Breast epithelium (tissue), 4 donors: ENCODE measurements around the gene PRG3. TPM values are rescaled to one million over a fixed set of nuclear protein-coding genes. Genes with fewer than 3 reads are reported as not detected.
"Not testable (repeated sequence)": the region's sequence is repeated elsewhere in the genome, so short reads cannot be mapped to it uniquely, and the experiment has no call there.

ENCODE experiments used
- DNase-seq, 2 donors: peaks; one replicate each; pipeline ENCODE4 v3.0.0-alpha.2; 2019; ENCODE audit warnings: low spot score in 2 of 2
- H3K27ac ChIP-seq, 2 donors: fragments of 200-600 bp; sonication (generic) in 1 of 2; one replicate each; pipeline ENCODE4 v1.5.1; 2016 to 2019; ENCODE audit warnings: mild to moderate bottlenecking in 1 of 2
- H3K27me3 ChIP-seq, 2 donors: fragments of 200-600 bp; sonication (generic) in 1 of 2; one replicate each; pipeline versions ENCODE4 v1.5.1 to v1.6.0; 2017 to 2019; ENCODE audit warnings: control low read depth in 1 of 2, mild to moderate bottlenecking in 1 of 2
- H3K36me3 ChIP-seq: fragments of 200-600 bp; one replicate; pipeline ENCODE4 v1.5.1; 2019
- H3K4me1 ChIP-seq, 2 donors: fragments of 200-600 bp; sonication (generic); one replicate each; pipeline ENCODE4 v1.5.1; 2016 to 2019; ENCODE audit warnings: control low read depth in 1 of 2
- H3K4me3 ChIP-seq, 3 donors: fragments of 200-600 bp; sonication (generic); 1 replicate in 2 of 3; 2 replicates in 1 of 3; pipeline ENCODE4 v1.5.1; 2016 to 2019; ENCODE audit warnings: mild to moderate bottlenecking in 3 of 3, moderate library complexity in 2 of 3
- H3K9me3 ChIP-seq, 2 donors: fragments of 200-600 bp; sonication (generic) in 1 of 2; one replicate each; pipeline ENCODE4 v1.5.1; 2016 to 2019; ENCODE audit warnings: control low read depth in 1 of 2
- CTCF ChIP-seq, 3 donors: fragments of 450-650 bp; IDR thresholded peaks; one replicate each; pipeline ENCODE4 v1.5.1; 2016 to 2017; ENCODE audit warnings: antibody characterized with exemption in 3 of 3, mild to moderate bottlenecking in 3 of 3, moderate library complexity in 3 of 3
- POLR2A ChIP-seq: fragments of 450-650 bp; IDR thresholded peaks from one replicate; pipeline ENCODE4 v1.6.1; 2016; ENCODE audit warnings: antibody characterized with exemption, mild to moderate bottlenecking, moderate library complexity
- POLR2AphosphoS5 ChIP-seq, 3 donors: sonication (generic); formaldehyde crosslinking; IDR thresholded peaks; one replicate each; pipeline ENCODE4 v1.6.1; 2017; ENCODE audit warnings: antibody characterized with exemption in 3 of 3
- intact Hi-C: fragments of 100-400 bp; cut with DNase I; formaldehyde crosslinking; loops from one replicate; pipeline ENCODE4 v1.15.1; 2023; ENCODE audit warnings: low total_unique reads
- total RNA-seq, 3 donors: library from RNA; depleted of rRNA; stranded (reverse); fragments of >200 nt; gene quantifications; one replicate each; pipeline ENCODE4 v1.1.0, GENCODE V29; 2016

Gene PRG3
- total RNA-seq, 3 donors from 2014 or later: not detected

- Histone ChIP-seq H3K9me3 (no peaks in the 10 kb centered on the region), H3K4me1 (no peaks in the 10 kb centered on the region), H3K4me3 (no peak overlapping the region), H3K27me3 (no peaks in the 10 kb centered on the region), H3K36me3 (no peaks in the 10 kb centered on the region), H3K27ac (no peak overlapping the region)
- no peak for DNase-seq
- TF ChIP-seq POLR2AphosphoS5 (IDR thresholded peaks at IDR 0.05): no peak
- TF ChIP-seq POLR2A: no peak
- TF ChIP-seq CTCF (IDR thresholded peaks at IDR 0.05): no peak
- intact Hi-C loops: no loop called here
Observed at GRCh38 chr11:57363131-57364080, 17.5 kb downstream of the PRG3 start.

GRCh38 chr11:57361926-57362325 is 19.0 kb downstream of the PRG3 start:
- Histone ChIP-seq H3K9me3 (no peaks in the 10 kb centered on the region), H3K36me3 (no peaks in the 10 kb centered on the region), H3K4me3 (no peak overlapping the region), H3K27ac (no peak overlapping the region), H3K4me1 (no peaks in the 10 kb centered on the region), H3K27me3 (no peaks in the 10 kb centered on the region)
- intact Hi-C loops: no loop called here
- no peak for DNase-seq
- TF ChIP-seq CTCF (IDR thresholded peaks at IDR 0.05) (no peak), POLR2AphosphoS5 (IDR thresholded peaks at IDR 0.05) (no peak), POLR2A (no peak)

GRCh38 chr11:57361420-57361819 is 19.5 kb downstream of the PRG3 start:
- intact Hi-C loops, H3K9me3 ChIP-seq, H3K27me3 ChIP-seq: not testable (repeated sequence)

GRCh38 chr11:57360991-57361390 is 20.0 kb downstream of the PRG3 start:
- DNase-seq: no peak
- H3K4me1 ChIP-seq: no peaks in the 10 kb centered on the region
- no peak overlapping the region for H3K27ac ChIP-seq
- H3K36me3 ChIP-seq: no peaks in the 10 kb centered on the region
- H3K27me3 ChIP-seq: no peaks in the 10 kb centered on the region
- no peaks in the 10 kb centered on the region for H3K9me3 ChIP-seq
- no peak for TF ChIP-seq POLR2A
- TF ChIP-seq CTCF (IDR thresholded peaks at IDR 0.05): no peak
- no peak for TF ChIP-seq POLR2AphosphoS5 (IDR thresholded peaks at IDR 0.05)
- H3K4me3 ChIP-seq: no peak overlapping the region
- intact Hi-C loops: no loop called here

More at GRCh38 chr11:57361420-57361819, 19.5 kb downstream of the PRG3 start:
- not testable (repeated sequence) for H3K4me1 ChIP-seq, H3K4me3 ChIP-seq, H3K36me3 ChIP-seq, H3K27ac ChIP-seq, DNase-seq

- Histone ChIP-seq H3K4me1 (no peaks in the 10 kb centered on the region), H3K36me3 (no peaks in the 10 kb centered on the region), H3K4me3 (no peak overlapping the region), H3K27ac (no peak overlapping the region), H3K9me3 (no peaks in the 10 kb centered on the region), H3K27me3 (no peaks in the 10 kb centered on the region)
- intact Hi-C loops: no loop called here
- no peak for DNase-seq
- TF ChIP-seq POLR2AphosphoS5 (IDR thresholded peaks at IDR 0.05): no peak
- TF ChIP-seq POLR2A: no peak
- no peak for TF ChIP-seq CTCF (IDR thresholded peaks at IDR 0.05)
Observed at GRCh38 chr11:57359896-57360690, 20.9 kb downstream of the PRG3 start.
